Endothelial cell of umbilical vein (primary cell): ENCODE results near the gene PRMT7. TPM values are rescaled to one million over a fixed set of nuclear protein-coding genes. Genes with fewer than 3 reads are reported as not detected.

Experiments
- BruUV-seq: library from RNA; stranded (reverse); fragments of 400-500 nt; replicated peaks from 2 replicates; lab custom pipeline; 2021; lab: Mats Ljungman, UMichigan
- CTCF ChIA-PET: fragments of 300-600, 350-600 bp; sonication (Branson Sonifier 250); formaldehyde crosslinking; loops from one replicate; lab custom pipeline; 2021; ENCODE audit warnings: antibody characterized with exemption, inconsistent platforms; lab: Charles Lee
- POLR2A ChIA-PET: fragments of 300-600, 350-600 bp; sonication (Branson Sonifier 250); formaldehyde crosslinking; loops from one replicate; lab custom pipeline; 2021; ENCODE audit warnings: antibody characterized with exemption, inconsistent platforms; lab: Charles Lee
- DNase-seq: peaks from one replicate; pipeline ENCODE4 v3.0.0-alpha.2; 2011; ENCODE audit warnings: low read depth, low spot score
- FAIRE-seq: peaks from 2 replicates; lab custom pipeline; 2011; peaks lifted over from hg19 to GRCh38; lab: Jason Lieb, UNC
- H2AFZ ChIP-seq: 2 replicates; pipeline ENCODE4 v1.6.0; 2012; ENCODE audit warnings: low read depth, low read length, control low read depth, inconsistent platforms
- H3K27ac ChIP-seq: 2 replicates; pipeline ENCODE4 v1.5.1; 2011; ENCODE audit warnings: low read depth, mild to moderate bottlenecking, control low read depth, low read length, moderate library complexity; ENCODE audit not compliant: insufficient read depth
- H3K27me3 ChIP-seq, 2 experiments: 2 replicates each; pipeline versions ENCODE4 v1.6.0 to v1.6.1; 2011; ENCODE audit warnings: low read length in 2 of 2, mixed read lengths in 1 of 2; ENCODE audit not compliant: control insufficient read depth in 2 of 2, insufficient read depth in 2 of 2
- H3K36me3 ChIP-seq, 2 experiments: 2 replicates in 1 of 2; 3 replicates in 1 of 2; pipeline ENCODE4 v1.5.1; 2011; ENCODE audit warnings: low read length in 2 of 2, mild to moderate bottlenecking in 1 of 2, moderate library complexity in 1 of 2; ENCODE audit not compliant: control insufficient read depth in 2 of 2, insufficient read depth in 2 of 2; ENCODE audit errors: extremely low read depth in 1 of 2
- H3K4me1 ChIP-seq: 3 replicates; pipeline ENCODE4 v1.5.1; 2011; ENCODE audit warnings: mild to moderate bottlenecking, low read length; ENCODE audit not compliant: control insufficient read depth, insufficient read depth; ENCODE audit errors: extremely low read depth
- H3K4me2 ChIP-seq: 2 replicates; pipeline ENCODE4 v1.6.1; 2011; ENCODE audit warnings: low read length, control low read depth, mixed read lengths; ENCODE audit not compliant: insufficient read depth
- H3K4me3 ChIP-seq, 3 experiments: fragments of 200-600 bp in 1 of 3; sonication (generic), shearing (Covaris generic) in 1 of 3; replicated peaks in 1 of 3; 2 replicates each; pipeline ENCODE4 v1.5.1; 2011 to 2016; ENCODE audit warnings: control low read depth in 3 of 3, low read length in 3 of 3, mild to moderate bottlenecking in 2 of 3, inconsistent platforms in 1 of 3, low read depth in 1 of 3, moderate library complexity in 1 of 3; ENCODE audit not compliant: insufficient read depth in 1 of 3
- H3K79me2 ChIP-seq: 2 replicates; pipeline ENCODE4 v1.6.0; 2012; ENCODE audit warnings: low read length, inconsistent platforms; ENCODE audit not compliant: control insufficient read depth, insufficient read depth
- H3K9ac ChIP-seq: replicated peaks from 2 replicates; pipeline ENCODE3; 2011; ENCODE audit warnings: low read length, control low read depth; ENCODE audit not compliant: insufficient read depth; ENCODE audit errors: extremely low read depth
- H3K9me1 ChIP-seq: replicated peaks from 3 replicates; pipeline ENCODE4 v1.6.0; 2011; ENCODE audit warnings: mild to moderate bottlenecking, low read length; ENCODE audit not compliant: control insufficient read depth, insufficient read depth; ENCODE audit errors: extremely low read depth
- H3K9me3 ChIP-seq: replicated peaks from 2 replicates; pipeline ENCODE4 v1.5.1; 2012; ENCODE audit warnings: low read length, inconsistent platforms; ENCODE audit not compliant: control insufficient read depth, insufficient read depth
- H4K20me1 ChIP-seq: replicated peaks from 2 replicates; pipeline ENCODE3; 2011; ENCODE audit warnings: mild to moderate bottlenecking, low read length; ENCODE audit not compliant: control insufficient read depth, insufficient read depth; ENCODE audit errors: extremely low read depth
- CTCF ChIP-seq, 2 donors: IDR thresholded peaks; 1 replicate in 1 of 2; 2 replicates in 1 of 2; pipeline ENCODE4 v1.5.1; 2011; ENCODE audit warnings: low read length in 2 of 2, mild to moderate bottlenecking in 2 of 2, moderate library complexity in 2 of 2, control low read depth in 1 of 2, inconsistent platforms in 1 of 2, low read depth in 1 of 2; ENCODE audit not compliant: insufficient read depth in 1 of 2; ENCODE audit errors: extremely low read depth in 1 of 2
- EZH2 ChIP-seq: IDR thresholded peaks from 2 replicates; pipeline ENCODE4 v1.6.1; 2012; ENCODE audit warnings: borderline replicate concordance, low read depth, mild to moderate bottlenecking, moderate library complexity, low read length, inconsistent platforms; ENCODE audit not compliant: severe bottlenecking
- FOS ChIP-seq: IDR thresholded peaks from 2 replicates; pipeline ENCODE4 v1.6.1; 2011; ENCODE audit warnings: mild to moderate bottlenecking, low read length, moderate library complexity, borderline replicate concordance; ENCODE audit not compliant: insufficient read depth
- GATA2 ChIP-seq: IDR thresholded peaks from 2 replicates; pipeline ENCODE4 v1.7.0; 2011; ENCODE audit warnings: low read depth, mild to moderate bottlenecking, moderate library complexity, mixed read lengths, low read length; ENCODE audit not compliant: insufficient read length, insufficient read depth
- JUN ChIP-seq: IDR thresholded peaks from 2 replicates; pipeline ENCODE4 v1.6.1; 2011; ENCODE audit warnings: borderline replicate concordance, low read depth; ENCODE audit not compliant: insufficient read length, insufficient read depth
- MAX ChIP-seq: IDR thresholded peaks from 2 replicates; pipeline ENCODE4 v1.6.1; 2011; ENCODE audit not compliant: insufficient read depth, insufficient read length
- MYC ChIP-seq: IDR thresholded peaks from one replicate; pipeline ENCODE4 v1.6.1; 2011; ENCODE audit warnings: mild to moderate bottlenecking, low read depth, low read length
- POLR2A ChIP-seq: IDR thresholded peaks from 2 replicates; pipeline ENCODE4 v1.6.1; 2012; ENCODE audit warnings: low read depth, mild to moderate bottlenecking, control low read depth, low read length
- POLR2AphosphoS5 ChIP-seq: IDR thresholded peaks from 2 replicates; pipeline ENCODE4 v1.6.1; 2012; ENCODE audit warnings: low read depth, mild to moderate bottlenecking, control low read depth, low read length, moderate library complexity; ENCODE audit not compliant: insufficient read depth
- dilution Hi-C: fragments of 300-500 bp; cut with MboI; formaldehyde crosslinking; loops from one replicate; pipeline ENCODE4 v1.15.0; 2019; ENCODE audit warnings: low sequenced_read_pairs; ENCODE audit not compliant: extremely low pct_ligation_motif_present
- intact Hi-C: fragments of 100-400 bp; cut with micrococcal nuclease; formaldehyde crosslinking; loops from one replicate; pipeline ENCODE4 v1.10.0; 2022
- polyA plus RNA-seq, 4 experiments: library from polyadenylated mRNA; depleted of rRNA in 3 of 4; stranded (reverse) in 3 of 4; unstranded in 1 of 4; fragments of >200 nt; gene quantifications; 2 replicates each; pipeline versions ENCODE4 v1.2.1 to v1.2.3, GENCODE V29; 2011 to 2012; ENCODE audit warnings: missing spikeins in 1 of 4
- total RNA-seq: library from RNA; stranded (reverse); gene quantifications from 2 replicates; pipeline ENCODE4 v1.2.3, GENCODE V29; 2021

The PRMT7 gene
- total and polyA plus RNA-seq, 2 donors (not counting 3 experiments of a cell fraction or from before 2014, with no cell fraction given): 43.4 to 57.9 TPM

- Histone ChIP-seq H3K4me2 (no peak overlapping the region), H3K79me2 (no peaks in the 10 kb centered on the region), H3K9me1 (no peaks in the 10 kb centered on the region), H3K36me3 (no peaks in the 10 kb centered on the region), H3K27me3 (no peaks in the 10 kb centered on the region), H3K4me3 (no peak overlapping the region), H3K9me3 (no peaks in the 10 kb centered on the region), H3K9ac (no peak overlapping the region), H4K20me1 (no peaks in the 10 kb centered on the region), H3K4me1 (no peaks in the 10 kb centered on the region), H2AFZ (no peak overlapping the region), H3K27ac (no peak overlapping the region)
- BruUV-seq: no TSS peak
- TF ChIP-seq EZH2 (no peak), POLR2A (no peak), GATA2 (no peak), CTCF (IDR thresholded peaks at IDR 0.05; ENCODE audit: extremely low read depth in 1 of 2, insufficient read depth in 1 of 2, low read depth in 1 of 2, low read length in 2 of 2) (no peak), FOS (no peak), POLR2AphosphoS5 (no peak), MAX (no peak), MYC (no peak), JUN (no peak)
- DNase-seq (no peak), FAIRE-seq (no peak)
- CTCF ChIA-PET: interaction anchor here (0.6 to 3.6 kb wide), 5 partner anchors 11 to 139 kb away, joined by 3 to 22 read pairs (median 3); partner anchors contain the start of gene PLA2G15
- intact Hi-C loops: no loop called here
- dilution Hi-C loops: no loop called here
- POLR2A ChIA-PET: no interaction called here
These were observed 73.7 kb downstream of the PRMT7 start for GRCh38 chr16:68384288-68385161.
